GM23338 (cell line): ENCODE data around the gene ARHGAP42. TPM values are rescaled to one million over a fixed set of nuclear protein-coding genes. Genes with fewer than 3 reads are reported as not detected.
A peak's percentile ranks its signal among the peaks of the same experiment; 100 is the strongest.

ENCODE experiments used
- ATAC-seq: fragments of 200-7000 bp; cut with Tn5 transposase; 3 replicates; pipeline ENCODE4 v1.9.1; 2020
- DNase-seq: peaks from one replicate; pipeline ENCODE4 v3.0.0-alpha.2; 2015; ENCODE audit warnings: low spot score
- H2AFZ ChIP-seq: fragments of 200-600 bp; sonication (generic); 2 replicates; pipeline ENCODE4 v1.8.0; 2016; ENCODE audit warnings: antibody characterized with exemption, mild to moderate bottlenecking, moderate library complexity
- H3F3A ChIP-seq: fragments of 200-600 bp; sonication (generic); replicated peaks from 2 replicates; pipeline ENCODE4 v1.8.0; 2017; ENCODE audit warnings: antibody characterized with exemption, mixed run types, low read depth
- H3K27ac ChIP-seq: fragments of 200-600 bp; sonication (generic); 2 replicates; pipeline ENCODE4 v1.6.1; 2016; ENCODE audit warnings: low read depth
- H3K27me3 ChIP-seq: fragments of 200-600 bp; sonication (generic); 2 replicates; pipeline ENCODE4 v1.8.0; 2016; ENCODE audit warnings: mild to moderate bottlenecking, mixed run types, moderate library complexity; ENCODE audit not compliant: insufficient read depth
- H3K36me3 ChIP-seq: fragments of 200-600 bp; sonication (generic); 2 replicates; pipeline ENCODE4 v1.8.0; 2016; ENCODE audit warnings: mild to moderate bottlenecking; ENCODE audit not compliant: insufficient read depth
- H3K4me1 ChIP-seq: fragments of 200-600 bp; sonication (generic); 2 replicates; pipeline ENCODE4 v1.8.0; 2016; ENCODE audit warnings: mild to moderate bottlenecking, moderate library complexity; ENCODE audit not compliant: insufficient read depth
- H3K4me2 ChIP-seq: fragments of 200-600 bp; sonication (generic); 2 replicates; pipeline ENCODE4 v1.7.1; 2017; ENCODE audit warnings: mixed run types
- H3K4me3 ChIP-seq: fragments of 200-600 bp; sonication (generic); 2 replicates; pipeline ENCODE4 v1.6.1; 2016; ENCODE audit warnings: mixed run types
- H3K79me2 ChIP-seq: fragments of 200-600 bp; sonication (generic); replicated peaks from 2 replicates; pipeline ENCODE4 v1.8.0; 2017; ENCODE audit warnings: mild to moderate bottlenecking; ENCODE audit not compliant: insufficient read depth
- H3K9me2 ChIP-seq: fragments of 200-600 bp; sonication (generic); 2 replicates; pipeline ENCODE4 v1.8.0; 2017; ENCODE audit not compliant: insufficient read depth
- H4K20me1 ChIP-seq: fragments of 200-600 bp; sonication (generic); replicated peaks from 2 replicates; pipeline ENCODE4 v1.8.0; 2017; ENCODE audit warnings: mild to moderate bottlenecking; ENCODE audit not compliant: insufficient read depth
- H3K27ac Mint-ChIP-seq: 2 replicates; pipeline ENCODE4 v1.8.0; 2020; ENCODE audit warnings: inconsistent platforms, mild to moderate bottlenecking, moderate library complexity, mixed read lengths
- H3K27me3 Mint-ChIP-seq: 3 replicates; pipeline ENCODE4 v1.8.0; 2022; ENCODE audit warnings: low read depth, mild to moderate bottlenecking, moderate library complexity, mixed read lengths, inconsistent platforms; ENCODE audit not compliant: insufficient read depth, poor library complexity
- H3K36me3 Mint-ChIP-seq: 3 replicates; pipeline ENCODE4 v1.8.0; 2021; ENCODE audit warnings: low read depth, mild to moderate bottlenecking, inconsistent platforms, moderate library complexity, mixed read lengths
- H3K4me1 Mint-ChIP-seq: 3 replicates; pipeline ENCODE4 v1.8.0; 2020; ENCODE audit warnings: mild to moderate bottlenecking, inconsistent platforms, mixed read lengths
- H3K4me3 Mint-ChIP-seq: 3 replicates; pipeline ENCODE4 v1.8.0; 2021; ENCODE audit warnings: moderate library complexity, mild to moderate bottlenecking, inconsistent platforms, mixed read lengths
- H3K9me3 Mint-ChIP-seq: 3 replicates; pipeline ENCODE4 v1.8.0; 2020; ENCODE audit warnings: moderate library complexity, mild to moderate bottlenecking, inconsistent platforms, mixed read lengths
- CREB1 ChIP-seq: fragments of 250-450 bp; sonication (Bioruptor Pico); IDR thresholded peaks from 2 replicates; pipeline ENCODE4 v1.5.0; 2020; ENCODE audit warnings: low read depth, mild to moderate bottlenecking, moderate library complexity
- EZH2 ChIP-seq: fragments of 200-600 bp; sonication (generic); IDR thresholded peaks from one replicate; pipeline ENCODE4 v1.8.0; 2017; ENCODE audit warnings: antibody characterized with exemption, mild to moderate bottlenecking, low read depth; ENCODE audit not compliant: unreplicated experiment
- EZH2phosphoT487 ChIP-seq: fragments of 200-600 bp; sonication (generic); IDR thresholded peaks from one replicate; pipeline ENCODE4 v1.8.1; 2018; ENCODE audit warnings: antibody characterized with exemption; ENCODE audit not compliant: unreplicated experiment
- JUNB ChIP-seq: IDR thresholded peaks from one replicate; pipeline ENCODE4 v1.6.1; 2016; ENCODE audit warnings: antibody characterized with exemption; ENCODE audit not compliant: unreplicated experiment
- NANOG ChIP-seq: IDR thresholded peaks from 2 replicates; pipeline ENCODE4 v1.6.1; 2016; ENCODE audit warnings: antibody characterized with exemption, borderline replicate concordance
- POLR2AphosphoS5 ChIP-seq: IDR thresholded peaks from 2 replicates; pipeline ENCODE4 v1.6.1; 2016; ENCODE audit warnings: antibody characterized with exemption, low read depth
- REST ChIP-seq: IDR thresholded peaks from one replicate; pipeline ENCODE4 v1.6.1; 2018; ENCODE audit warnings: antibody characterized with exemption; ENCODE audit not compliant: unreplicated experiment
- STAT1 ChIP-seq: IDR thresholded peaks from one replicate; pipeline ENCODE4 v1.6.1; 2016; ENCODE audit warnings: antibody characterized with exemption; ENCODE audit not compliant: unreplicated experiment
- ZNF114 ChIP-seq: fragments of 250-450 bp; sonication (Bioruptor Pico); IDR thresholded peaks from 2 replicates; pipeline ENCODE4 v1.5.0; 2020; ENCODE audit warnings: mild to moderate bottlenecking, moderate library complexity
- ZNF331 ChIP-seq: fragments of 250-450 bp; sonication (Bioruptor Pico); IDR thresholded peaks from 2 replicates; pipeline ENCODE4 v1.5.0; 2020; ENCODE audit warnings: low read depth, mild to moderate bottlenecking, moderate library complexity
- ZNF462 ChIP-seq: fragments of 250-450 bp; sonication (Bioruptor Pico); IDR thresholded peaks from 2 replicates; pipeline ENCODE4 v1.5.0; 2020; ENCODE audit warnings: mild to moderate bottlenecking, moderate library complexity
- polyA plus RNA-seq: library from polyadenylated mRNA; unstranded; fragments of >200 nt; fragmentation: Nextera tagmentation; extraction: Ambion mirVana; gene quantifications from 2 replicates; pipeline ENCODE4 v1.2.1, GENCODE V29; 2016
- total RNA-seq: library from RNA; depleted of rRNA; stranded (reverse); fragments of >200 nt; shearing (Covaris generic); gene quantifications from 2 replicates; pipeline ENCODE4 v1.2.3, GENCODE V29; 2014
- TF ChIP-seq, protein P1 (sequence below): IDR thresholded peaks from 2 replicates; pipeline ENCODE4 v1.6.1; 2016; ENCODE audit warnings: antibody characterized with exemption

ARHGAP42 gene
- total and polyA plus RNA-seq, 2 experiments from 2014 or later: 23.7 to 35.7 TPM

DNA sequence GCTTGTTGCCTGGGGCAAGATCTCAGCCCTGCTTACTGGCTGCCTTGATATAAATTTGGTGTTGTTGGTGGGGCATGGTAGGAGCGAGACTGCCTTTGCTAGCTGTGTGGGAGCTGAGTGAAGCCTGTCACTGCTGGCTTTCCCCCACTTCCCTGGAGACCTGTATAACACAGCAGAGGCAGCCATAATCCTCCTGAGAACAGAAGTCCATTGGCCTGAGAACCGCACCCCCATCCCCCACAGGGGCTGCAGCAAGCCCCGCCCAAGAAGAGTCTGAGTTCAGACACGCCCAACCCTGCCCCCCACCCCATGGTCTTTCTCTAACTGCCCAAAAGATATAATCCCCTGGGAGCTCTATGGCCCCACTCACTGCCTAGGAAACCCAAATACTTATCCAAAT lies 39.2 kb upstream of the ARHGAP42 start (continued):
- TF ChIP-seq, protein P1, sequence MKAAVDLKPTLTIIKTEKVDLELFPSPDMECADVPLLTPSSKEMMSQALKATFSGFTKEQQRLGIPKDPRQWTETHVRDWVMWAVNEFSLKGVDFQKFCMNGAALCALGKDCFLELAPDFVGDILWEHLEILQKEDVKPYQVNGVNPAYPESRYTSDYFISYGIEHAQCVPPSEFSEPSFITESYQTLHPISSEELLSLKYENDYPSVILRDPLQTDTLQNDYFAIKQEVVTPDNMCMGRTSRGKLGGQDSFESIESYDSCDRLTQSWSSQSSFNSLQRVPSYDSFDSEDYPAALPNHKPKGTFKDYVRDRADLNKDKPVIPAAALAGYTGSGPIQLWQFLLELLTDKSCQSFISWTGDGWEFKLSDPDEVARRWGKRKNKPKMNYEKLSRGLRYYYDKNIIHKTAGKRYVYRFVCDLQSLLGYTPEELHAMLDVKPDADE: no peak
- TF ChIP-seq ZNF462 (CRISPR knock-in tag) (no peak), POLR2AphosphoS5 (no peak), EZH2phosphoT487 (no peak), CREB1 (CRISPR knock-in tag) (no peak), ZNF114 (no peak), JUNB (no peak)

DNA sequence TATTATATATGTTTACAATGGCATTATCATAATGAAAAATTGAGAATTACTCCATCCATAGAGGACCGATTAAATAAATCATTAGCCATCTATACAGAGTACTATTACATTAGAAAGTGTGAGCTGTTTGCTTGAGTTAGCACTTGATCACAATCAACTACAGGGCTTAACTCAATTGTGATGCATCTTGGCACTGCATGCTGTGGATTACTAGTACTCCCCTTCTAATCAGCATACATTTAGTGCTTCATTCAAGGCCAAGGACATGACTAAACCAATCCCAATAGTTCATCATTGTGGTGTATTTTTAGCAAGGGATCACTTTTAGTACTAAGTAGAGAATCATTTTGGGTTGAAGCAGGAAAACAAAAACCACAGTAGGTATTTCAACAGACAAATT lies 23.5 kb upstream of the ARHGAP42 start:
- ATAC-seq (peak; percentile 93), DNase-seq (peak; percentile 45)
- no peaks in the 10 kb centered on the region for H3F3A ChIP-seq
- no peaks in the 10 kb centered on the region for H3K79me2 ChIP-seq
- peak overlapping the region; percentile 15; the same call in 1 of the 2 replicates for H3K27ac Mint-ChIP-seq
- H3K4me1 Mint-ChIP-seq: peaks cover 13% of the 10 kb centered on the region
- H3K27me3 Mint-ChIP-seq: peaks cover 3% of the 10 kb centered on the region
- no peaks in the 10 kb centered on the region for H4K20me1 ChIP-seq
- no peaks in the 10 kb centered on the region; the same call in 1 of the 2 replicates for H3K9me2 ChIP-seq
- no peaks in the 10 kb centered on the region for H3K36me3 ChIP-seq
- H3K4me3 ChIP-seq: no peak overlapping the region
- H3K4me3 Mint-ChIP-seq: no peak overlapping the region
- no peak overlapping the region for H2AFZ ChIP-seq
- H3K4me2 ChIP-seq: no peak overlapping the region
- no peaks in the 10 kb centered on the region for H3K27me3 ChIP-seq
- peaks cover 3% of the 10 kb centered on the region; the same call in 1 of the 2 replicates for H3K4me1 ChIP-seq
- H3K27ac ChIP-seq: no peak overlapping the region
- no peaks in the 10 kb centered on the region for H3K9me3 Mint-ChIP-seq
- H3K36me3 Mint-ChIP-seq: no peaks in the 10 kb centered on the region
- no peak for TF ChIP-seq STAT1
- no peak for TF ChIP-seq EZH2phosphoT487
- TF ChIP-seq CREB1 (CRISPR knock-in tag): no peak; the same call in 1 of the 2 replicates
- TF ChIP-seq, protein P1: no peak
- no peak for TF ChIP-seq ZNF331 (CRISPR knock-in tag)
- peak; percentile 68; the same call in 1 of the 2 replicates for TF ChIP-seq NANOG
- TF ChIP-seq EZH2: no peak
- TF ChIP-seq JUNB: no peak
- TF ChIP-seq REST: no peak
